ENCODE data around the gene LHB.

The LHB gene

GRCh38 chr19:48989701-48990291 is 27.1 kb downstream of the LHB start:
- Mint-ChIP-seq H3K4me1 (peaks cover 37% of the 10 kb centered on the region), H3K4me3 (no peak overlapping the region), H3K36me3 (peaks cover 16% of the 10 kb centered on the region), H3K27ac (peak overlapping the region; percentile 32), H3K27me3 (no peaks in the 10 kb centered on the region), H3K9me3 (no peaks in the 10 kb centered on the region)
- no peak for DNase-seq (ENCODE audit: low spot score in 2 of 2)
- no peak for ATAC-seq (ENCODE audit: low read depth)

GRCh38 chr19:48988860-48989259 is 28.0 kb downstream of the LHB start:
- DNase-seq (ENCODE audit: low spot score in 2 of 2): no peak
- no peak for ATAC-seq (ENCODE audit: low read depth)
- no peak overlapping the region for H3K27ac Mint-ChIP-seq
- H3K36me3 Mint-ChIP-seq: peaks cover 16% of the 10 kb centered on the region
- H3K4me3 Mint-ChIP-seq: no peak overlapping the region
- H3K4me1 Mint-ChIP-seq: peaks cover 33% of the 10 kb centered on the region
- H3K27me3 Mint-ChIP-seq: no peaks in the 10 kb centered on the region
- H3K9me3 Mint-ChIP-seq: no peaks in the 10 kb centered on the region

DNA sequence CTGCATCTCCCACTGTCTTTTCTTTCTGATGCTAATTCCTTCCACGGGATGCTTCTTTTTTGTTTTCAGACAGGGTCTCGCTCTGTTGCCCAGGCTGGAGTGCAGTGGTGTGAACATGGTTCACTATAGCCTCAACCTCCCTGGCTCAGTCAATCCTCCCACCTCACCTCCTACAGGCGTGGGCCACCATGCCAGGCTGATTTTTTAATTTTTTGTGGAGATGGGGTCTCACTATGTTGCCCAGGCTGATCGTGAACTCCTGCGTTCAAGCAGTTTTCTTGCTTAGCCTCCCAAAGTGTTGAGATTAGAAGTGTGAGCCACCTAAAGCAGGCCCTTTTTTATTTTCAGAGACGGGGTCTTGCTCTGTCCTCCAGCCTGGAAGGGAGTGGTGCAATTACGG is 28.6 kb downstream of the LHB start:
- H3K27ac Mint-ChIP-seq: no peak overlapping the region
- H3K9me3 Mint-ChIP-seq: no peaks in the 10 kb centered on the region
- no peaks in the 10 kb centered on the region for H3K27me3 Mint-ChIP-seq
- peaks cover 30% of the 10 kb centered on the region for H3K4me1 Mint-ChIP-seq
- H3K36me3 Mint-ChIP-seq: peaks cover 19% of the 10 kb centered on the region
- ATAC-seq (ENCODE audit: low read depth) (no peak), DNase-seq (ENCODE audit: low spot score in 2 of 2) (no peak)
- H3K4me3 Mint-ChIP-seq: no peak overlapping the region

DNA sequence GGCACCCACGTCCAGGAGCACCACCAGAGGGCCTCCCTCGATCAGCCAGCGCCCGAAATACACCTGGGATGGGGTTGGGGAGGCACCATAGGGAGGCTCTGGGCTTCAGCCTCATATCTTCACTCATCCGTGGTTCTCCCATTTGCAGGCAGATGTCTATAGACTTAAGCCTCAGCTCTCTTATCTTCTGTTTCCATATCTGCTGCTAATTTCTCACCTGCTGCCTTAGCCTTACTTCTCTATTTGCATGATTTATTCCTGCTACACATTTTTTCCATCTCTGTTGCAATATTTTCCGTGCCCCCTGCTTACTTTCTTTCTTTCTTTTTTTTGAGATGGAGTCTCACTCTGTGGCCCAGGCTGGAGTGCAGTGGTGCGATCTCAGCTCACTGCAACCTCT is 29.6 kb downstream of the LHB start:
- Mint-ChIP-seq H3K4me1 (peaks cover 25% of the 10 kb centered on the region), H3K9me3 (no peaks in the 10 kb centered on the region), H3K27me3 (no peaks in the 10 kb centered on the region), H3K36me3 (peaks cover 22% of the 10 kb centered on the region), H3K4me3 (no peak overlapping the region), H3K27ac (no peak overlapping the region)
- DNase-seq (ENCODE audit: low spot score in 2 of 2): no peak
- no peak for ATAC-seq (ENCODE audit: low read depth)

GRCh38 chr19:48986211-48986610 is 30.7 kb downstream of the LHB start:
- Mint-ChIP-seq H3K4me1 (peaks cover 19% of the 10 kb centered on the region), H3K9me3 (no peaks in the 10 kb centered on the region), H3K27ac (no peak overlapping the region), H3K36me3 (peaks cover 28% of the 10 kb centered on the region), H3K27me3 (no peaks in the 10 kb centered on the region), H3K4me3 (no peak overlapping the region)
- ATAC-seq (ENCODE audit: low read depth) (no peak), DNase-seq (ENCODE audit: low spot score in 2 of 2) (no peak)

DNA sequence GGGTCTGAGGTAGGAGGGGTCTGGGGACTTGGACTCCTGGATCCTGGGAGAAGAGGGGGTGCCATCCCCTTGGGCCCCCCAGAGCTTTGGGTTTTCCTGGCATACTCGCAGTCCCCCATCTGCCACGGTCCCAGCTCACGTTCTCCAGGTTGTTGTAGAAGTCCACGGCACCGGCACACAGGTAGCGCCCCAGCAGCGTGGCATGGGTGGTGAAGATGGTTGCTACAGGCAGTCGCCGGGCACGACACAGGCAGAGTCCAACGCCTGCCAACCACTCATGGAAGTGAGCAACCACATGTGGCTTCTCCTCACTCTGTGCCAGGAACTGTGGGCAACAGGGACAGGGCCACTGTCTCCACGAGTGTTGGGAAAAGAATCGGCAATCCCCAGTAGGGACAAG is 31.2 kb downstream of the LHB start:
- Mint-ChIP-seq H3K4me1 (peaks cover 15% of the 10 kb centered on the region), H3K27me3 (no peaks in the 10 kb centered on the region), H3K36me3 (peaks cover 25% of the 10 kb centered on the region), H3K4me3 (no peak overlapping the region), H3K27ac (no peak overlapping the region), H3K9me3 (no peaks in the 10 kb centered on the region)
- DNase-seq (ENCODE audit: low spot score in 2 of 2) (no peak), ATAC-seq (ENCODE audit: low read depth) (no peak)

DNA sequence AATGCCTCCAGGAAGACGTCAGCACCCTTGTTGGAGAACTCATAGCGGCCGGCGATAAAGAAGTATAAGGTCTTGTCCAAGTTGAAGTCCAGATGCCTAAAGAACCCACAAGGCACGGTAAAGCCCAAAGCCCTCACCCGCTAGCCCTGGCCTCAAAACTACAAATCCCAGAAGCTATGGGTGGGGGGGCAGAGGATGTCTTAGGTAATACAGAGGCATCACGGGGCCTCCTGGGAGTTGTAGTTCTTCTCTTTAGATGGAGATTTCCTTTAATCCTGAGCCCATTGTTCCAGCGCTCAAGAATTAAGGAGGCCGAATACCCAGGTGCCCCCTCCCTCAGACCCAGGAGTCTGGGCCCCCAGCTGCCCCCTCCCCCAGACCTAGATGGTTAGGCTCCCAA is 34.6 kb downstream of the LHB start:
- peaks cover 20% of the 10 kb centered on the region for H3K36me3 Mint-ChIP-seq
- no peak overlapping the region for H3K27ac Mint-ChIP-seq
- H3K4me3 Mint-ChIP-seq: no peak overlapping the region
- no peak for DNase-seq (ENCODE audit: low spot score in 2 of 2)
- ATAC-seq (ENCODE audit: low read depth): no peak
- peaks cover under 1% of the 10 kb centered on the region for H3K4me1 Mint-ChIP-seq
- no peaks in the 10 kb centered on the region for H3K9me3 Mint-ChIP-seq
- no peaks in the 10 kb centered on the region for H3K27me3 Mint-ChIP-seq

DNA sequence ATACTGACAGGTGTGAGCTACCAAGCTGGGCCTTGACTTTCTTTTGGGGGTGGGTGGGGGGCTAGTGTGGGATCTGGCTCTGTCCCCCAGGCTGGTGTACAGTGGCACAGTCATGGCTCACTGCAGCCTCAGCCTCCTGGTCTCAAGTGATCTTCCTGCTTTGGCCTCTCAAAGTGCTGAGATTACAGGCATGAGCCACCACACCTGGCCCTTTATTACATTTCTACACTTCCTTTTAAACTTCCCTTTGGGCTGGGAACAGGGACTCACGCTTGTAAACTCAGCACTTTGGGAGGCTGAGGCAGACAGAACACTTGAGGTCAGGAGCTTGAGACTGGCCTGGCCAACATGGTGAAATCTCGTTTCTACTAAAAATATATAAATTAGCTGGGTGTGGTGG is 39.8 kb downstream of the LHB start:
- peaks cover 17% of the 10 kb centered on the region for H3K36me3 Mint-ChIP-seq
- ATAC-seq (ENCODE audit: low read depth) (no peak), DNase-seq (ENCODE audit: low spot score in 2 of 2) (no peak)
- peaks cover 3% of the 10 kb centered on the region for H3K4me1 Mint-ChIP-seq
- H3K27ac Mint-ChIP-seq: no peak overlapping the region
- H3K27me3 Mint-ChIP-seq: no peaks in the 10 kb centered on the region
- H3K4me3 Mint-ChIP-seq: no peak overlapping the region
- no peaks in the 10 kb centered on the region for H3K9me3 Mint-ChIP-seq

GRCh38 chr19:48975947-48976847 is 40.7 kb downstream of the LHB start:
- no peak overlapping the region for H3K4me3 Mint-ChIP-seq
- peaks cover 3% of the 10 kb centered on the region for H3K4me1 Mint-ChIP-seq
- peaks cover 12% of the 10 kb centered on the region for H3K36me3 Mint-ChIP-seq
- DNase-seq (ENCODE audit: low spot score in 2 of 2): no peak
- H3K9me3 Mint-ChIP-seq: no peaks in the 10 kb centered on the region
- H3K27me3 Mint-ChIP-seq: no peaks in the 10 kb centered on the region
- ATAC-seq (ENCODE audit: low read depth): peak; percentile 73
- H3K27ac Mint-ChIP-seq: no peak overlapping the region

- Mint-ChIP-seq H3K27me3 (no peaks in the 10 kb centered on the region), H3K36me3 (peaks cover 13% of the 10 kb centered on the region), H3K27ac (no peak overlapping the region), H3K9me3 (no peaks in the 10 kb centered on the region), H3K4me1 (peaks cover 18% of the 10 kb centered on the region), H3K4me3 (no peak overlapping the region)
- DNase-seq (ENCODE audit: low spot score in 2 of 2) (peak; percentile 85 to 87), ATAC-seq (ENCODE audit: low read depth) (peak; percentile 93)
Measured at GRCh38 chr19:48970923-48971395, 45.9 kb downstream of the LHB start.

DNA sequence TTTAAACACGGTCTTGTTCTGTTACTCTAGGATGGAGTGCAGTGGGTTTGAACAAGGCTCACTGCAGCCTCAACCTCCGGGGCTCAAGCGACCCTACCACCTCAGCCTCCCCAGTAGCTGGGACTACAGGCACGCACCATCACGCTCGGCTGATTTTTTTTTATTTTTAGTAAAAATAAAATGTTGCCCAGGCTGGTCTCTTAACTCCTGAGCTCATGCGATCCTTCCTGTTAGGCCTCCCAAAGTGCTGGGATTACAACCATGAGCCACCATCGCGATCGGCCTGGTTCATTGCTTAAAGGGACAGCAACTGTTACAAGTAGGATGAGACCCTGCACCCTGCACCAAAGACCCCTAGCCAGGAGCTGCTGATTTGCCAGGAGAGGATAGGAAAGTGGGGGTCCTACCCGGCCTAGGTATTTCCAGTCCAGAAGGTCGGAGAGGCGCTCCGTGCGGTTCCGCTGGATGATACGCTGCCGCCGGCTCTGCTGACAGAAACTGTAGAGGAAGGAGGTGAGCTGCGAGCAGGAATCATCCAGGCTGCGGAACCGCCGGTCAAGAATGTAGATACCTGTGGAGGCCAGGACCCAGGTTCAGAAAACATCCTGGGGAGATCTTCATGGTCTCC is 46.6 kb downstream of the LHB start:
- Mint-ChIP-seq H3K9me3 (no peaks in the 10 kb centered on the region), H3K27me3 (no peaks in the 10 kb centered on the region), H3K36me3 (peaks cover 16% of the 10 kb centered on the region), H3K4me3 (no peak overlapping the region), H3K4me1 (peaks cover 18% of the 10 kb centered on the region), H3K27ac (no peak overlapping the region)
- DNase-seq (ENCODE audit: low spot score in 2 of 2) (no peak), ATAC-seq (ENCODE audit: low read depth) (no peak)

GRCh38 chr19:48969276-48970138 is 47.4 kb downstream of the LHB start:
- ATAC-seq (ENCODE audit: low read depth): no peak
- H3K27ac Mint-ChIP-seq: no peak overlapping the region
- DNase-seq (ENCODE audit: low spot score in 2 of 2): no peak
- peaks cover 23% of the 10 kb centered on the region for H3K4me1 Mint-ChIP-seq
- no peak overlapping the region for H3K4me3 Mint-ChIP-seq
- H3K36me3 Mint-ChIP-seq: peaks cover 16% of the 10 kb centered on the region
- no peaks in the 10 kb centered on the region for H3K27me3 Mint-ChIP-seq
- H3K9me3 Mint-ChIP-seq: no peaks in the 10 kb centered on the region

GRCh38 chr19:48968813-48969218 is 48.1 kb downstream of the LHB start:
- Mint-ChIP-seq H3K4me1 (peaks cover 30% of the 10 kb centered on the region), H3K9me3 (no peaks in the 10 kb centered on the region), H3K27me3 (no peaks in the 10 kb centered on the region), H3K36me3 (peaks cover 16% of the 10 kb centered on the region), H3K27ac (no peak overlapping the region), H3K4me3 (no peak overlapping the region)
- ATAC-seq (ENCODE audit: low read depth) (no peak), DNase-seq (ENCODE audit: low spot score in 2 of 2) (no peak)

Data from memory B cell (primary cell).